Activated naive CD4-positive, alpha-beta T cell treated with anti-CD3 and anti-CD28 coated beads, Interleukin-2, amount 50 U/mL, for 16 hours (primary cell): ENCODE measurements around the gene PTPRN2.

Experiments used
- DNase-seq: peaks from one replicate; pipeline ENCODE4 v3.0.0-alpha.2; 2020

The PTPRN2 gene

GRCh38 chr7:158101821-158102450 is 485.7 kb downstream of the PTPRN2 start:
- DNase-seq: no peak

- no peak for DNase-seq
These were observed 489.2 kb downstream of the PTPRN2 start for GRCh38 chr7:158098125-158099030.

- DNase-seq: no peak
These were observed 490.0 kb downstream of the PTPRN2 start for GRCh38 chr7:158097453-158098124.

- no peak for DNase-seq
These were observed 490.5 kb downstream of the PTPRN2 start for GRCh38 chr7:158097106-158097452.

- DNase-seq: no peak
These were observed 491.0 kb downstream of the PTPRN2 start for GRCh38 chr7:158096582-158096981.

GRCh38 chr7:158094671-158095226 is 492.9 kb downstream of the PTPRN2 start:
- no peak for DNase-seq

- no peak for DNase-seq
These were observed 493.6 kb downstream of the PTPRN2 start for GRCh38 chr7:158094046-158094445.

GRCh38 chr7:158093156-158093796 is 494.3 kb downstream of the PTPRN2 start:
- DNase-seq: no peak

GRCh38 chr7:158087196-158087595 is 500.4 kb downstream of the PTPRN2 start:
- DNase-seq: no peak

GRCh38 chr7:158085741-158086695 is 501.6 kb downstream of the PTPRN2 start:
- DNase-seq: no peak

- DNase-seq: no peak
These were observed 503.1 kb downstream of the PTPRN2 start for GRCh38 chr7:158084555-158084954.

- DNase-seq: no peak
These were observed 503.9 kb downstream of the PTPRN2 start for GRCh38 chr7:158083526-158084310.

- no peak for DNase-seq
These were observed 504.9 kb downstream of the PTPRN2 start for GRCh38 chr7:158082761-158083160.

- no peak for DNase-seq
These were observed 506.7 kb downstream of the PTPRN2 start for GRCh38 chr7:158080899-158081445.

GRCh38 chr7:158077934-158078910 is 509.4 kb downstream of the PTPRN2 start:
- no peak for DNase-seq

- DNase-seq: no peak
These were observed 510.3 kb downstream of the PTPRN2 start for GRCh38 chr7:158077151-158077840.

- no peak for DNase-seq
These were observed 511.0 kb downstream of the PTPRN2 start for GRCh38 chr7:158076656-158077055.

- DNase-seq: no peak
These were observed 511.4 kb downstream of the PTPRN2 start for GRCh38 chr7:158076215-158076614.

- DNase-seq: no peak
These were observed 512.0 kb downstream of the PTPRN2 start for GRCh38 chr7:158075633-158076001.
